OCI-LY3 (cell line): ENCODE data around the gene SPACA4.

Experiments
- EZH2phosphoT487 ChIP-seq: fragments of 200-600 bp; shearing (Covaris generic); IDR thresholded peaks from 2 replicates; pipeline ENCODE4 v1.6.1; 2018; ENCODE audit warnings: antibody characterized with exemption, mixed run types, low read depth
- TF ChIP-seq, protein P1 (sequence below): fragments of 200-600, 300-600 bp; sonication (generic); IDR thresholded peaks from 2 replicates; pipeline ENCODE4 v1.5.1; 2014; ENCODE audit warnings: antibody characterized with exemption, low read length, low read depth

DNA sequence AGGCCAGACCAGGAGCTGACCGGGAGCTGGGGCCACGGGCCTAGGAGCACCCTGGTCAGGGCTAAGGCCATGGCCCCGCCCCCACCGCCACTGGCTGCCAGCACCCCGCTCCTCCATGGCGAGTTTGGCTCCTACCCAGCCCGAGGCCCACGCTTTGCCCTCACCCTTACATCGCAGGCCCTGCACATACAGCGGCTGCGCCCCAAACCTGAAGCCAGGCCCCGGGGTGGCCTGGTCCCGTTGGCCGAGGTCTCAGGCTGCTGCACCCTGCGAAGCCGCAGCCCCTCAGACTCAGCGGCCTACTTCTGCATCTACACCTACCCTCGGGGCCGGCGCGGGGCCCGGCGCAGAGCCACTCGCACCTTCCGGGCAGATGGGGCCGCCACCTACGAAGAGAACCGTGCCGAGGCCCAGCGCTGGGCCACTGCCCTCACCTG, 19.4 kb downstream of the SPACA4 start:
- TF ChIP-seq, protein P1, sequence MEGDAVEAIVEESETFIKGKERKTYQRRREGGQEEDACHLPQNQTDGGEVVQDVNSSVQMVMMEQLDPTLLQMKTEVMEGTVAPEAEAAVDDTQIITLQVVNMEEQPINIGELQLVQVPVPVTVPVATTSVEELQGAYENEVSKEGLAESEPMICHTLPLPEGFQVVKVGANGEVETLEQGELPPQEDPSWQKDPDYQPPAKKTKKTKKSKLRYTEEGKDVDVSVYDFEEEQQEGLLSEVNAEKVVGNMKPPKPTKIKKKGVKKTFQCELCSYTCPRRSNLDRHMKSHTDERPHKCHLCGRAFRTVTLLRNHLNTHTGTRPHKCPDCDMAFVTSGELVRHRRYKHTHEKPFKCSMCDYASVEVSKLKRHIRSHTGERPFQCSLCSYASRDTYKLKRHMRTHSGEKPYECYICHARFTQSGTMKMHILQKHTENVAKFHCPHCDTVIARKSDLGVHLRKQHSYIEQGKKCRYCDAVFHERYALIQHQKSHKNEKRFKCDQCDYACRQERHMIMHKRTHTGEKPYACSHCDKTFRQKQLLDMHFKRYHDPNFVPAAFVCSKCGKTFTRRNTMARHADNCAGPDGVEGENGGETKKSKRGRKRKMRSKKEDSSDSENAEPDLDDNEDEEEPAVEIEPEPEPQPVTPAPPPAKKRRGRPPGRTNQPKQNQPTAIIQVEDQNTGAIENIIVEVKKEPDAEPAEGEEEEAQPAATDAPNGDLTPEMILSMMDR, result no peak
- no peak for TF ChIP-seq EZH2phosphoT487
